Mucosa of descending colon (tissue), 3 donors: ENCODE measurements around the gene POLL. TPM values are rescaled to one million over a fixed set of nuclear protein-coding genes. Genes with fewer than 3 reads are reported as not detected.

ENCODE experiments used
- ATAC-seq: fragments of 200-7000 bp; cut with Tn5 transposase; one replicate; pipeline ENCODE4 v1.9.1; 2020; ENCODE audit warnings: mild to moderate bottlenecking, moderate library complexity
- DNase-seq, 3 donors: peaks; one replicate each; pipeline ENCODE4 v3.0.0-alpha.2; 2020
- H3K36me3 ChIP-seq: fragments of 200-600 bp; one replicate; pipeline ENCODE4 v1.8.0; 2021; ENCODE audit warnings: low read depth, mild to moderate bottlenecking
- H3K4me1 ChIP-seq: fragments of 200-600 bp; one replicate; pipeline ENCODE4 v1.8.0; 2021; ENCODE audit warnings: low read depth, mild to moderate bottlenecking
- H3K4me3 ChIP-seq: fragments of 200-600 bp; one replicate; pipeline ENCODE4 v1.8.0; 2021; ENCODE audit warnings: mild to moderate bottlenecking
- H3K9me3 ChIP-seq: fragments of 200-600 bp; one replicate; pipeline ENCODE4 v1.8.0; 2021; ENCODE audit warnings: mild to moderate bottlenecking
- CTCF ChIP-seq: fragments of 200-600 bp; IDR thresholded peaks from one replicate; pipeline ENCODE4 v1.8.0; 2022; ENCODE audit warnings: antibody characterized with exemption, mild to moderate bottlenecking
- intact Hi-C, 2 donors: fragments of 100-400 bp; cut with DNase I in 1 of 2; cut with micrococcal nuclease in 1 of 2; formaldehyde crosslinking; loops; one replicate each; pipeline versions ENCODE4 v1.11.0 to v1.11.1; 2022; cut with DNase I, micrococcal nuclease
- total RNA-seq, 3 donors: library from RNA; stranded (reverse); fragmentation: NEBNext Ultra II Directional in 2 of 3; extraction: Animal tissue kit (Norgen Biotek cat#: 25700) in 2 of 3; gene quantifications; one replicate each; pipeline versions ENCODE4 v1.2.1 to v1.2.4, GENCODE V29; 2021 to 2023
- donor health status: DM: no; HTN: no; CAD: no; lungs with moderate emphysema.
- donor health status: DM: no; HTN: no; CAD: no.
- donor health status: DM: no; HTN: yes; CAD: no.

POLL gene
- total RNA-seq, 3 donors from 2014 or later = 27.2 to 36.1 (median 32.1) TPM

- ATAC-seq (no peak), DNase-seq (no peak)
- no peaks in the 10 kb centered on the region for H3K9me3 ChIP-seq
- no peak for TF ChIP-seq CTCF
- intact Hi-C loops = no loop called here
- H3K36me3 ChIP-seq = no peaks in the 10 kb centered on the region
- H3K4me3 ChIP-seq = no peak overlapping the region
- no peaks in the 10 kb centered on the region for H3K4me1 ChIP-seq
These were observed 29.1 kb downstream of the POLL start for GRCh38 chr10:101558671-101559595.

GRCh38 chr10:101558204-101558603, 29.9 kb downstream of the POLL start:
- no peaks in the 10 kb centered on the region for H3K4me1 ChIP-seq
- intact Hi-C loops = no loop called here
- H3K36me3 ChIP-seq = no peaks in the 10 kb centered on the region
- no peaks in the 10 kb centered on the region for H3K9me3 ChIP-seq
- no peak for DNase-seq
- no peak for TF ChIP-seq CTCF
- ATAC-seq = peak; percentile 51
- H3K4me3 ChIP-seq = no peak overlapping the region

- ATAC-seq (no peak), DNase-seq (no peak)
- intact Hi-C loops = no loop called here
- no peak overlapping the region for H3K4me3 ChIP-seq
- no peaks in the 10 kb centered on the region for H3K4me1 ChIP-seq
- H3K9me3 ChIP-seq = no peaks in the 10 kb centered on the region
- H3K36me3 ChIP-seq = no peaks in the 10 kb centered on the region
- TF ChIP-seq CTCF = no peak
These were observed 30.5 kb downstream of the POLL start for GRCh38 chr10:101557541-101557940.

- Histone ChIP-seq H3K4me1 (no peaks in the 10 kb centered on the region), H3K9me3 (no peaks in the 10 kb centered on the region), H3K36me3 (no peaks in the 10 kb centered on the region), H3K4me3 (no peak overlapping the region)
- TF ChIP-seq CTCF = no peak
- DNase-seq = no peak
- ATAC-seq = no peak
- intact Hi-C loops = no loop called here
These were observed 35.6 kb downstream of the POLL start for GRCh38 chr10:101552442-101552841.

GRCh38 chr10:101550965-101551364, 37.1 kb downstream of the POLL start:
- TF ChIP-seq CTCF = no peak
- DNase-seq (no peak), ATAC-seq (no peak)
- no peaks in the 10 kb centered on the region for H3K9me3 ChIP-seq
- no peaks in the 10 kb centered on the region for H3K36me3 ChIP-seq
- no peak overlapping the region for H3K4me3 ChIP-seq
- intact Hi-C loops = no loop called here
- H3K4me1 ChIP-seq = no peaks in the 10 kb centered on the region
